MCF 10A (cell line): ENCODE results near the gene COL23A1. TPM values are rescaled to one million over a fixed set of nuclear protein-coding genes. Genes with fewer than 3 reads are reported as not detected.

Source experiments
- BruUV-seq: library from RNA; stranded (reverse); fragments of 400-500 nt; replicated peaks from 2 replicates; lab custom pipeline; 2021; lab: Mats Ljungman, UMichigan
- CTCF ChIA-PET: fragments of 300-600 bp; sonication (Branson Sonifier 250); formaldehyde crosslinking; extraction: SDS; loops from one replicate; lab custom pipeline; 2021; ENCODE audit warnings: antibody characterized with exemption, inconsistent platforms; lab: Yijun Ruan, JAX
- POLR2A ChIA-PET: fragments of 300-600, 350-650 bp; sonication (Branson Sonifier 250); formaldehyde crosslinking; extraction: SDS; loops from one replicate; lab custom pipeline; 2020; ENCODE audit warnings: antibody characterized with exemption, inconsistent platforms; lab: Yijun Ruan, JAX
- DNase-seq: peaks from one replicate; pipeline ENCODE4 v3.0.0-alpha.2; 2018; ENCODE audit not compliant: unreplicated experiment
- H3K27ac Mint-ChIP-seq: one replicate; pipeline ENCODE4 v1.8.0; 2022; ENCODE audit warnings: mild to moderate bottlenecking, low read depth, mixed read lengths; ENCODE audit not compliant: unreplicated experiment
- H3K27me3 Mint-ChIP-seq: one replicate; pipeline ENCODE4 v1.8.0; 2022; ENCODE audit warnings: mixed read lengths; ENCODE audit not compliant: insufficient read depth, unreplicated experiment
- H3K36me3 Mint-ChIP-seq: one replicate; pipeline ENCODE4 v1.8.0; 2022; ENCODE audit warnings: mild to moderate bottlenecking, moderate library complexity, mixed read lengths; ENCODE audit not compliant: insufficient read depth, unreplicated experiment
- H3K4me1 Mint-ChIP-seq: one replicate; pipeline ENCODE4 v1.8.0; 2022; ENCODE audit warnings: mixed read lengths; ENCODE audit not compliant: insufficient read depth, unreplicated experiment
- H3K4me3 Mint-ChIP-seq: one replicate; pipeline ENCODE4 v1.8.0; 2022; ENCODE audit warnings: mild to moderate bottlenecking, moderate library complexity, mixed read lengths; ENCODE audit not compliant: unreplicated experiment
- H3K9me3 Mint-ChIP-seq: one replicate; pipeline ENCODE4 v1.8.0; 2022; ENCODE audit warnings: mixed read lengths; ENCODE audit not compliant: unreplicated experiment
- intact Hi-C: fragments of 100-400 bp; cut with micrococcal nuclease; formaldehyde crosslinking; loops from 2 replicates; pipeline ENCODE4 v1.14.1; 2022
- total RNA-seq: library from RNA; stranded (reverse); gene quantifications from 2 replicates; pipeline ENCODE4 v1.2.3, GENCODE V29; 2022
- TF ChIP-seq, protein P1 (sequence below): fragments of 200-600 bp; IDR thresholded peaks from one replicate; pipeline ENCODE4 v1.8.0; 2022; ENCODE audit warnings: antibody characterized with exemption, mild to moderate bottlenecking; ENCODE audit not compliant: unreplicated experiment

Gene COL23A1
- total RNA-seq, 1 experiment from 2014 or later = not detected

DNA sequence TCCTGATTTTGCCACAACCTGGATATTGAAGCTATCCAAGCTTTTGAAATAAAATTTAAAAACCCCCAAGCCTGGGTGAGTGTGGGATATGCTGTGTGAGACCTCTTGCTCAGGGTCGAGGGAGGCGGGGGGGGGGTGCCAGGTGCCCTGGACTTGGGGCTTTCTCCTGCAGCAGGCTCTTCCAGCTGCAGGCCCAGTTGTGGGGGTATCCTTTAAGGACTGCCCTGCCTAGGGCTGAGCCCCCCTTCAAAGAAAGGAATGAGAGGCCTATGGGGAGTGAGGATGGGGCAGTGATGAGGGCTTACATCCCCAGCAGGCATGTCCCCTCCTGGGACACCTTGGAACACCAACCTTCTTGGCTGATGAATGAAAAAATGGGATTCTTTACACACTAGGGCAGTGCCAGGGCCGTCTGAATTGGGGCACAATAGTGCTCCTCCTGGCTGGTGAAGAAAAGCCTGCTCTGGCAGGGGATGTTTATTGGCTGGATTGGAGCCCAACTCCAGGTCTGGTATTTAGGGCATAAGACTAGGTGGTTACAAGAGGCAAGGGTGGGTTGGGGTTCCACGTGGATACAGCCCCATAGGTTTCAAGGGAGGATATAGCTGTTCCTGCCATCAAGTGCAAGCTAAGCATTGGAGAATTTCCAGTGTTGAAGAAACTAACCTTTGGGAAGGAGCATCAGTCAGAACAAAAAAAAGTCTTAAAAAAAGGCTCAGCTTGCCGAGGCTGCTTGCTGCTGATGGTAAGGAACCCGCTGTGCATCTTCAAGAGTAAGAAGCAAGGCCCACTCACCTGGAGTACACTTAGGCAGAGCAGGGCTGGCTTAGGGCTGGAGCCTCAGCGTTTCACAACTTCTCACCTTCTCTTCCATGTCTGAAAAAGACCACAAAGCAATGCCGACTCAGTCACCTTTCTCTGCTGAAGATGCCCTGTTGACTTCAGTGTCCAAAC lies 378.8 kb downstream of the COL23A1 start:
- POLR2A ChIA-PET = interaction anchor here (0.6 to 4.0 kb wide), 7 partner anchors 11 to 1345 kb away, joined by 3 to 24 read pairs (median 3); partner anchors contain the start of gene NHP2
- no peak overlapping the region for H3K4me3 Mint-ChIP-seq
- no peak overlapping the region for H3K27ac Mint-ChIP-seq
- H3K27me3 Mint-ChIP-seq = no peaks in the 10 kb centered on the region
- no TSS peak for BruUV-seq
- H3K9me3 Mint-ChIP-seq = no peaks in the 10 kb centered on the region
- CTCF ChIA-PET = interaction anchor here (0.6 kb wide), 2 partner anchors 31 to 68 kb away, joined by 3 read pairs; no protein-coding TSS in a partner anchor
- intact Hi-C loops = no loop called here
- TF ChIP-seq, protein P1, sequence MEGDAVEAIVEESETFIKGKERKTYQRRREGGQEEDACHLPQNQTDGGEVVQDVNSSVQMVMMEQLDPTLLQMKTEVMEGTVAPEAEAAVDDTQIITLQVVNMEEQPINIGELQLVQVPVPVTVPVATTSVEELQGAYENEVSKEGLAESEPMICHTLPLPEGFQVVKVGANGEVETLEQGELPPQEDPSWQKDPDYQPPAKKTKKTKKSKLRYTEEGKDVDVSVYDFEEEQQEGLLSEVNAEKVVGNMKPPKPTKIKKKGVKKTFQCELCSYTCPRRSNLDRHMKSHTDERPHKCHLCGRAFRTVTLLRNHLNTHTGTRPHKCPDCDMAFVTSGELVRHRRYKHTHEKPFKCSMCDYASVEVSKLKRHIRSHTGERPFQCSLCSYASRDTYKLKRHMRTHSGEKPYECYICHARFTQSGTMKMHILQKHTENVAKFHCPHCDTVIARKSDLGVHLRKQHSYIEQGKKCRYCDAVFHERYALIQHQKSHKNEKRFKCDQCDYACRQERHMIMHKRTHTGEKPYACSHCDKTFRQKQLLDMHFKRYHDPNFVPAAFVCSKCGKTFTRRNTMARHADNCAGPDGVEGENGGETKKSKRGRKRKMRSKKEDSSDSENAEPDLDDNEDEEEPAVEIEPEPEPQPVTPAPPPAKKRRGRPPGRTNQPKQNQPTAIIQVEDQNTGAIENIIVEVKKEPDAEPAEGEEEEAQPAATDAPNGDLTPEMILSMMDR = no peak
- no peak for DNase-seq
- H3K4me1 Mint-ChIP-seq = peaks cover 31% of the 10 kb centered on the region
- H3K36me3 Mint-ChIP-seq = peaks cover 98% of the 10 kb centered on the region

DNA sequence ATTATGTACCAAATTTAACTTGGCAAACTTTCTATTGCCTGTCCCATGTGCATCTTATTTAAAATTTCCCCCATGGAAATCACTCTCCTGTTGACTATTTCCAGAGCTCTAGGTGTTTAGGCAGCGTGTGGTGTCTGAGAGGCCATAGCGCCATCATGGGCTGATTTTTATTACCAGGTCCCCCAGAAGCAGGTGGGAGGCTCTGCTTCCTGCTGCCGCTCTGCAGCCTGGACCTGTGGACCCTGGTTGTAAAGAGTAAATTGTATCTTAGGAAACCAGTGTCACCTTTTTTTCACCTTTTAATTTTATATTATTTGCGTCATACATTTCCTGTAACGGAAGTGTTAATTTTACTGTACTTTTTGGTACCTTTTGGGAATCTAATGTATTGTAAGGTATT lies 379.5 kb downstream of the COL23A1 start:
- Mint-ChIP-seq H3K27me3 (no peaks in the 10 kb centered on the region), H3K27ac (no peak overlapping the region), H3K36me3 (peaks cover 98% of the 10 kb centered on the region), H3K4me3 (no peak overlapping the region), H3K9me3 (no peaks in the 10 kb centered on the region), H3K4me1 (peaks cover 38% of the 10 kb centered on the region)
- CTCF ChIA-PET = interaction anchor here (0.6 kb wide), 1 partner anchor 69 kb away, joined by 3 read pairs; no protein-coding TSS in a partner anchor
- POLR2A ChIA-PET = interaction anchor here (0.6 to 4.0 kb wide), 4 partner anchors 10 to 1345 kb away, joined by 3 to 24 read pairs (median 3); no protein-coding TSS in a partner anchor
- BruUV-seq = TSS peak; percentile 47
- intact Hi-C loops = no loop called here
- TF ChIP-seq, protein P1 = no peak
- DNase-seq = no peak

DNA sequence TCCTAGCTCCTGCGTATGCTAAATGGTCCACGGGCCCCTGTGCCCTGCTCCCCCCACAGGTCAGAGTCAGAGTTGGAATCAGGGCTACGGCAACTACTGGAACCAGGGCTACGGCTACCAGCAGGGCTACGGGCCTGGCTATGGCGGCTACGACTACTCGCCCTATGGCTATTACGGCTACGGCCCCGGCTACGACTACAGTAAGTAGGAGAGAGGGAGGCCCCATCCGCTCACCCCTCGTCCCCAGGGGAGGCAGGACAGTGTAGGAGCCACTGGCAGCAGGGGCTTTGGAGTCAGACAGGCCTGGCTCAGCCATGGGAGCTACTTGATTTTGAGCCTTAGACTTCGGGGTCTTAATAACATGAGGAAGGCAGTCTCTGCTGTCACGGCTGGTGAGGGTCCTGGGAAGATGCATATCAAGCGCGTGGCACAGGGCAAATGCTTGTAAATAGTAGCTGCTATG lies 380.1 kb downstream of the COL23A1 start:
- Mint-ChIP-seq H3K36me3 (peaks cover 98% of the 10 kb centered on the region), H3K9me3 (no peaks in the 10 kb centered on the region), H3K27me3 (no peaks in the 10 kb centered on the region), H3K27ac (no peak overlapping the region), H3K4me1 (peaks cover 38% of the 10 kb centered on the region), H3K4me3 (no peak overlapping the region)
- ChIA-PET CTCF (interaction anchor here (0.6 kb wide), 1 partner anchor 209 kb away, joined by 4 read pairs; no protein-coding TSS in a partner anchor), POLR2A (interaction anchor here (0.9 to 1.2 kb wide), 2 partner anchors 14 to 17 kb away, joined by 3 read pairs; no protein-coding TSS in a partner anchor)
- no TSS peak for BruUV-seq
- TF ChIP-seq, protein P1 = no peak
- DNase-seq = no peak
- intact Hi-C loops = no loop called here
